Measurements from ENCODE around the gene XBP1. TPM values are rescaled to one million over a fixed set of nuclear protein-coding genes. Genes with fewer than 3 reads are reported as not detected.

Gene XBP1
- total RNA-seq, 1 donor from 2014 or later: 127 TPM

GRCh38 chr22:28821452-28821851 is 21.1 kb upstream of the XBP1 start:
- H3K4me1 Mint-ChIP-seq (ENCODE audit: unreplicated experiment): peaks cover 20% of the 10 kb centered on the region
- DNase-seq (ENCODE audit: extremely low spot score, unreplicated experiment): no peak
- no peaks in the 10 kb centered on the region for H3K36me3 Mint-ChIP-seq
- H3K9me3 Mint-ChIP-seq: no peaks in the 10 kb centered on the region
- TF ChIP-seq CTCF (conservative IDR thresholded peaks at IDR 0.05): no peak
- no peak overlapping the region for H3K4me3 Mint-ChIP-seq
- no peaks in the 10 kb centered on the region for H3K27me3 Mint-ChIP-seq
- H3K27ac Mint-ChIP-seq: peak overlapping the region; percentile 64

GRCh38 chr22:28820885-28821284 is 20.5 kb upstream of the XBP1 start:
- no peak overlapping the region for H3K27ac Mint-ChIP-seq
- no peaks in the 10 kb centered on the region for H3K27me3 Mint-ChIP-seq
- no peaks in the 10 kb centered on the region for H3K36me3 Mint-ChIP-seq
- no peak overlapping the region for H3K4me3 Mint-ChIP-seq
- no peak for TF ChIP-seq CTCF (conservative IDR thresholded peaks at IDR 0.05)
- H3K4me1 Mint-ChIP-seq (ENCODE audit: unreplicated experiment): peaks cover 20% of the 10 kb centered on the region
- no peak for DNase-seq (ENCODE audit: extremely low spot score, unreplicated experiment)
- H3K9me3 Mint-ChIP-seq: no peaks in the 10 kb centered on the region

- DNase-seq (ENCODE audit: extremely low spot score, unreplicated experiment): no peak
- Mint-ChIP-seq H3K4me1 (ENCODE audit: unreplicated experiment) (peaks cover 33% of the 10 kb centered on the region), H3K27me3 (no peaks in the 10 kb centered on the region), H3K36me3 (no peaks in the 10 kb centered on the region), H3K4me3 (peak overlapping the region; percentile 44), H3K27ac (peak overlapping the region; percentile 92), H3K9me3 (no peaks in the 10 kb centered on the region)
- TF ChIP-seq CTCF (conservative IDR thresholded peaks at IDR 0.05): no peak
These were observed 19.1 kb upstream of the XBP1 start for GRCh38 chr22:28819253-28820096.

- H3K4me1 Mint-ChIP-seq (ENCODE audit: unreplicated experiment): peaks cover 35% of the 10 kb centered on the region
- H3K36me3 Mint-ChIP-seq: no peaks in the 10 kb centered on the region
- no peaks in the 10 kb centered on the region for H3K27me3 Mint-ChIP-seq
- H3K4me3 Mint-ChIP-seq: peak overlapping the region; percentile 71
- no peak for DNase-seq (ENCODE audit: extremely low spot score, unreplicated experiment)
- H3K27ac Mint-ChIP-seq: peak overlapping the region; percentile 92
- no peaks in the 10 kb centered on the region for H3K9me3 Mint-ChIP-seq
- TF ChIP-seq CTCF (conservative IDR thresholded peaks at IDR 0.05): no peak
These were observed 17.8 kb upstream of the XBP1 start for GRCh38 chr22:28817919-28818859.

- Mint-ChIP-seq H3K4me3 (no peak overlapping the region), H3K4me1 (ENCODE audit: unreplicated experiment) (peaks cover 34% of the 10 kb centered on the region), H3K27me3 (no peaks in the 10 kb centered on the region), H3K36me3 (no peaks in the 10 kb centered on the region), H3K9me3 (no peaks in the 10 kb centered on the region), H3K27ac (no peak overlapping the region)
- TF ChIP-seq CTCF (conservative IDR thresholded peaks at IDR 0.05): no peak
- DNase-seq (ENCODE audit: extremely low spot score, unreplicated experiment): no peak
These were observed 16.7 kb upstream of the XBP1 start for GRCh38 chr22:28817064-28817463.

All from type B pancreatic cell (in vitro differentiated cells).